HG02642 (cell line): ENCODE measurements around the gene MYOCOS.
"Not testable (repeated sequence)": the region's sequence is repeated elsewhere in the genome, so short reads cannot be mapped to it uniquely, and the experiment has no call there.

ENCODE experiments used
- ATAC-seq: cut with Tn5 transposase; IDR thresholded peaks from one replicate; pipeline ENCODE4 v1.9.1; 2021; ENCODE audit warnings: mild to moderate bottlenecking; ENCODE audit not compliant: unreplicated experiment, poor library complexity

The MYOCOS gene

GRCh38 chr1:171656206-171656605 is 34.2 kb downstream of the MYOCOS start:
- not testable (repeated sequence) for ATAC-seq

DNA sequence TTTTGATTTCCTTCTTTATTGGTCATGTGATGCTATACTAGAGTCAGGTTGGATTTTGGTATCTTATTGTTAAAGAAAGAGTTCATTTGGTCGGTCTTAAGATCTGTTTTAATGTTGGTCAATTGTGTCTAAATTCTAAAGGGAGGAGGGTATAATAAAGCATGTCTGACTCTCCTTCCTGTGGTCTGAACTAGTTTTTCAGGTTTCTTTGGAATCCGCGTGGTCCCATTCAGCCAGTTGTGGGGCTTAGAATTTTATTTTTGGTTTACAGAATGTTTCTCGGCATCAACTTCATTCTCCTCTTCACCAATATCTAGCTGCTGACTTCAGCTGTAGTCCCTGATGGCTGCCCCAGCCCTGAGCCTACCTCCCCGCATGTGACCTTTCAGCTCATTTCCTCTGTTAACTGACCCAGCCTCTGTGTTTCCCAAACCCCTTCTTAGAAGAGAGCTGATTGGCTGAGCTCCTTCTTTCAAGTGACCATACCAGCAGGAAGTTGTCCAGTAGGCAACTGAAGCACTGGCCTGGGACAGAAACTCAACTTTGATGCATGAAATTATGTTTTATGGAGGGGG is 39.1 kb downstream of the MYOCOS start:
- no peak for ATAC-seq

GRCh38 chr1:171663036-171663853 is 41.2 kb downstream of the MYOCOS start:
- no peak for ATAC-seq

GRCh38 chr1:171663854-171664575 is 42.0 kb downstream of the MYOCOS start:
- no peak for ATAC-seq

DNA sequence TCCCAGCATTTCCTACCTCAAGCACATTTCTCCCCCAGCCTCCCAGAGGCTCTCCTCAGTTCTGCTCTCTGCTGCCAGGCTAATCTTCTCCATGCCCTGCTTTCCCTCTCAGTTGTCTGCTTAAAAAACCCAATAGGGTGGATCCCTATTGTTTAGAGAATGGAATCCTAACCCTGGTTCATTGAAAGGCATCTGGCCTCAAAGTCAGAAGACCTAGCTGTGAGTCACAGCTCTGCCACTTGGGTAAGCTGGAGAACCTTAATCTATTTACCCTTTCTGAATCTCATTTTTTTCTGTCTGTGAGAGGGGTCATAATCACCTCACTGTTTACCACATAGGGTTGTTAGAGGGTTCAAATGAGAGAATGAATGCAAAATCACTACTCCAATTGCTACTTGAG is 42.9 kb downstream of the MYOCOS start:
- ATAC-seq: no peak

DNA sequence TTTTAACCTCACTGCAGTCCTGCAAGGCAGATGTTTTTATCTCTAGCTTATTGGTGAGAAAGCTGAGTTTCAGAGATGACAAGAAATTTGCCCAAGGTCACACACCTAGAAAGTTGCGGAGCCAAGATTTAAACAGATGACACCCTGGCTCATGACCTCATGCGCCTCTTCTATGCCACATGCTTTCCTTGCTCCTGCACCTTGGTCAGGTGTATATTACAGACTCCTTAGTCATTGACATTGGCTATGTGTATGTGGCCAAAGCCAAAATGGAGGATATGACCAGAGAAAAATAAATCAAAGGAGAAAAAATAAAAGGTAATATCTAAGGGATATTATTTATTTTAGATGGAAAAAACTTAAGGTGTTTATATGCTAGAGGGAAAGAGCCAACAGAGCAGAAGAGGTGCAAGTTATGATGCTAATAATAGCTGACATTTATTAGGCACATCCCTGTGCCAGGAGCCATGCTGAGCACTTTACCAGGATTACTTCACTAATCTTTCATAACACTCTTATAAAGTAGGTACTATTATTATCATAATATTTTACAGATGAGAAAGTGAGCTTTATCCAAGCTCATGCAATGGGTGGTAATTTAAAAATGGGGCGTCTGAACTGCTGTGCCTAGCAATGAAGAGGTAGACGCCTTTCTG is 44.2 kb downstream of the MYOCOS start:
- ATAC-seq: no peak

DNA sequence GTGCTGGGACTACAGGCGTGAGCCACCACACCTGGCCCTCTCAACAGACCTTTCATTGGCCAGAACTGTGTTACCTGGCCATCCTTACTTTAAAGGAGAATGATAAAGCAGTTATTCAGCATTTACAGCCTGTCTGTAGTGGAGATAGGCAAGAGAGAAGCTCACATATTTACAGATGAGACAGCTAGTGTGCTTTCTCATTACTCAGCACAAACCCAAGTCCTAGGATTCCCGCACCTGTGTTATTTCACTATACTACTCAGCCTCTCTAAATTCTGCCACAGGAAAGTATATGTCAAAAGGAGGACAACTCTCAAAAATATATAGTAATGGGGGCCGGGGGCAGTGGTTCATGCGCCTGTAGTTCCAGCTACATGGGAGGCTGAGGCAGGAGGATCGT is 46.3 kb downstream of the MYOCOS start:
- no peak for ATAC-seq

DNA sequence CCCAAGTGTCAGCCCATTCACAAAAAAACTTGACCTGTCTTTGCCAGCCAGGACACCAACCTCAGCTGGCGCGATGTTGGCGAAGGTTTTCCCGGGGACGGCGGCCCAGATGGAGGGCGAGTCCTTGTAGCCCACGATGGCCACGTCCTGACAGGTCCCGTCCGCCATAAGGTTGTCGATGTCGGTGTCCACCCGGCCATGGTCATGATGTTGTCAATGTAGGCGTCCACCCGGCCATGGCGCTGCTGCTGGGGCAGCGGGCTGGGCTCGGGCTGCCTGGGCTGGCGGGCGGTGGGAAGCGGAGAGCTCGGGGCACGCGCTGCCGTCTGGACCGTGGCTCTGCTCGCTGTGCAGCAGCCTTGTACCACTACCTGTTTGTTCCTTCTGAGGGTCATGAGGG is 48.7 kb downstream of the MYOCOS start:
- no peak for ATAC-seq

- ATAC-seq: no peak
These were observed 52.7 kb downstream of the MYOCOS start for GRCh38 chr1:171674431-171675405.
